Fibroblast of pulmonary artery (primary cell): ENCODE measurements around the gene REG1A.

ENCODE experiments used
- DNase-seq: peaks from one replicate; pipeline ENCODE4 v3.0.0-alpha.2; 2010; ENCODE audit warnings: low read depth
- H3K4me3 ChIP-seq: replicated peaks from 2 replicates; pipeline ENCODE4 v1.5.1; 2011; ENCODE audit warnings: low read depth, mild to moderate bottlenecking, control low read depth, low read length, moderate library complexity
- CTCF ChIP-seq: IDR thresholded peaks from 2 replicates; pipeline ENCODE4 v1.5.1; 2011; ENCODE audit warnings: mild to moderate bottlenecking, control low read depth, low read length, inconsistent platforms; ENCODE audit errors: missing control alignments

REG1A gene

GRCh38 chr2:79103214-79103613, 17.1 kb upstream of the REG1A start:
- DNase-seq, result no peak
- no peak for TF ChIP-seq CTCF
- H3K4me3 ChIP-seq, result no peak overlapping the region

GRCh38 chr2:79105259-79105658, 15.0 kb upstream of the REG1A start:
- DNase-seq, result no peak
- H3K4me3 ChIP-seq, result no peak overlapping the region
- TF ChIP-seq CTCF, result no peak

- no peak overlapping the region for H3K4me3 ChIP-seq
- TF ChIP-seq CTCF, result no peak
- DNase-seq, result no peak
Measured at GRCh38 chr2:79112269-79112668, 8.0 kb upstream of the REG1A start.

GRCh38 chr2:79114797-79115494, 5.3 kb upstream of the REG1A start:
- DNase-seq, result no peak
- no peak for TF ChIP-seq CTCF
- no peak overlapping the region for H3K4me3 ChIP-seq

GRCh38 chr2:79116997-79117928, 3.0 kb upstream of the REG1A start:
- TF ChIP-seq CTCF, result no peak

GRCh38 chr2:79122676-79123075, 2.4 kb downstream of the REG1A start:
- TF ChIP-seq CTCF, result no peak

More at GRCh38 chr2:79116997-79117928, 3.0 kb upstream of the REG1A start:
- H3K4me3 ChIP-seq, result no peak overlapping the region
- DNase-seq, result no peak

More at GRCh38 chr2:79122676-79123075, 2.4 kb downstream of the REG1A start:
- no peak for DNase-seq
- H3K4me3 ChIP-seq, result no peak overlapping the region
